Measurements from ENCODE around the gene ZDHHC14.
"Not testable (repeated sequence)": the region's sequence is repeated elsewhere in the genome, so short reads cannot be mapped to it uniquely, and the experiment has no call there.

The ZDHHC14 gene

DNA sequence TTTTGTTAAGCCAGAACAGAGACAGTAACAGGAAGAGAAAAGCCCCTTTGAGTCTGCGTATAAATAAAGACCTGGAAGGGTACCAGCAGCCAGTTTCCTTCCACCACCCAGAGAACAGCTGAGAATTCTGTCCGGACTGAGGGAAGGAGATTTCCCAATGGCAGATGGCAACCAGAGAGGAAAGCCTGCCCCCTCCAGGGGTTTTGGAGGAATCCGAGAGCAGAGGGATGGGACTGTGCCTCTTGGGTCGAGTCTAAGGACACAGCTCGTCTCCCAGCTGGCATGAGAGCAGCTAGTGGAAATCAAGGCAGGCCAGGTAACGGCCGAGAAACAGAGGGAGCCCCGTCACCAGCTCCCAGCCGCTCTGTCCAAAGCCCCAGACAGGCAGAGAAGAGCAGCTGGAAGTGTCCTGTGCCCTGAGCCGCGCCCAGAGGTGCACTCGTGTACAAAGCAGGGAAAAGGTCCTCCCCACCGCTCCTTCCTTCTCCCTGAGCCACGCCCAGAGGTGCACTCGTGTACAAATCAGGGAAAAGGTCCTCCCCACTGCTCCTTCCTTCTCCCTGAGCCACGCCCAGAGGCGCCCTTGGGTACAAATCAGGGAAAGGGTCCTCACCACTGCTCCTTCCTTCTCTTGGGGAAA, 308.1 kb downstream of the ZDHHC14 start:
- no peak for DNase-seq (ENCODE audit: low read depth)

DNA sequence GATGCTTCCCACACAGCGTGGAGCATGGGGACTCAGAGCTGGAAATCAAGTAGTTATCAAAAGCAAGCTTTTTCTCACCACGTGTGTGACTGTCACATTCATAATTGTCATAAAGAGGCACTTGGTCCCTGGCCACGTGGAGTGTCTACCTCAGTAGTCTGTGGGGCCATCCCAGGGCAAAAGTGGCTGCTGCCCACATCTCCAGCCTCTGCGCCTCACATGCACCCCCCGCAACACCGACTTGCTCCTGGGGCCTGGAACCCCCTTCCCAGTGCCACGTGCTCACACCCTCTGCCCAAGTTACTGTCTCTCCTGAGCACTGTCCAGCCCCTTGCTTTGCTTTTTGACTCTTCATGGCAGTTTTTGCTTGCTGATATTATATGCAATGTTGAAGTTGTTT, 308.9 kb downstream of the ZDHHC14 start:
- no peak for DNase-seq (ENCODE audit: low read depth)

DNA sequence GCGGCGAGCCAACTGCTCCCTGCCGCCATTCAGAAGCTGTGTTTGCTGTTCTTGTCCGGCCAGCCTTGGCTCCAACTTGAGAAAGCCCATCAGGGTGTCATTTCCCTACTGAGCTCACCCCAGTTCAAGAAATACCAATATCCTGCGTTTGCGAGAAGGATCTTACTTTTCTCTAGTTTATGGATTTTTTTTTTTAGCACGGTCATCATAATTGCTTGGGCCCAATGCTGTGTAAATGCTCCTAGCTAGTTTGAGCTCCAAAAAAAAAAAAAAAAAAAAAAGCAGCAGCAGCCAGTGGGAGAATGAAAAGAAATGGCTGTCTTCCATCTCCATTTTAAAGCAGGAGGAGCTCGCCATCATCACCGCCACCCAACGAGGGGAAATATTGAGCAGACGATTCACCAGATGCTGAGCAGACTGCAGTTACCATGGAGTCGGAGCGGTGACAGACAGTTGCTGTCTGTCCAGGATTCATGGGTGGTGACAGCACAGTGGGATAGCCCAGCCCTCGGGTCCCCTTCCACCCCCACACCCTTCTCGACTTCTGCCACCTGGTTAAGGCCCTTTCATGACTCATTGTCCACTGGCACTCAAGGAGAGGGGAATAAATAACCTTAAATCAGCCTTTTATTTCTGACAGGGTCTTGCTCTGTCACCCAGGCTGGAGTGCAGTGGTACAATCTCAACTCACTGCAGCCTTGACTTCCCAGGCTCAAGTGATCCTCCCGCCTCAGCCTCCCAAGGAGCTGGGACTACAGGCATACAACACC, 309.6 kb downstream of the ZDHHC14 start:
- no peak for DNase-seq (ENCODE audit: low read depth)

DNA sequence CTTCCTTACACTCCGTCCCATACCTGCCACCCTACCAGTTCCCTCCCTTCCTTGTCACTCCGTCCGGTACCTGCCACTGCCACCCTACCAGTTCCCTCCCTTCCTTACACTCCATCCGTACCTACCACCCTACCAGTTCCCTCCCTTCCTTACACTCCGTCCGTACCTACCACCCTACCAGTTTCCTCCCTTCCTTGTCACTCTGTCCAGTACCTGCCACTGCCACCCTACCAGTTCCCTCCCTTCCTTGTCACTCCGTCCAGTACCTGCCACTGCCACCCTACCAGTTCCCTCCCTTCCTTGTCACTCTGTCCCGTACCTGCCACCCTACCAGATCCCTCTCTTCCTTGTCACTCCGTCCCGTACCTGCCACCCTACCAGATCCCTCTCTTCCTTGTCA, 310.6 kb downstream of the ZDHHC14 start:
- not testable (repeated sequence) for DNase-seq (ENCODE audit: low read depth)

DNA sequence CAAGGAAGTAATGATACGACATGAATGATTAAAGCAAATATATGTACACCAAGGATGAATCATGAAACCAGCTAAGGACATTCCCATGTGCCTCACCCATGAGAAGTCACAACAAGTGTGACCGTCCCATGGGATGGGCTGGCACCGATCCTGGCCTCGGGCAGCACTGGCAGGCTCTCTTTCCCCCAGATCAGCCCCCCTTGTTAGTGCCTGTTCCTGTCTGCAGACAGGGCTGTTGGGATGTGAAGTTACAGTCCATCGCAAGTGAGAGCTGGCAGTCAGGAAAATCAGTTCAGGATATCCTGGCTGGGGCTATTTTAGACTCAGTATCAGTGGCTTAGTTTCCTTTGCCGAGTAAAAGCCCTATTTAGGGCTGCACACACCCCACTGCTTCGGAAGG, 312.9 kb downstream of the ZDHHC14 start:
- no peak for DNase-seq (ENCODE audit: low read depth)

DNA sequence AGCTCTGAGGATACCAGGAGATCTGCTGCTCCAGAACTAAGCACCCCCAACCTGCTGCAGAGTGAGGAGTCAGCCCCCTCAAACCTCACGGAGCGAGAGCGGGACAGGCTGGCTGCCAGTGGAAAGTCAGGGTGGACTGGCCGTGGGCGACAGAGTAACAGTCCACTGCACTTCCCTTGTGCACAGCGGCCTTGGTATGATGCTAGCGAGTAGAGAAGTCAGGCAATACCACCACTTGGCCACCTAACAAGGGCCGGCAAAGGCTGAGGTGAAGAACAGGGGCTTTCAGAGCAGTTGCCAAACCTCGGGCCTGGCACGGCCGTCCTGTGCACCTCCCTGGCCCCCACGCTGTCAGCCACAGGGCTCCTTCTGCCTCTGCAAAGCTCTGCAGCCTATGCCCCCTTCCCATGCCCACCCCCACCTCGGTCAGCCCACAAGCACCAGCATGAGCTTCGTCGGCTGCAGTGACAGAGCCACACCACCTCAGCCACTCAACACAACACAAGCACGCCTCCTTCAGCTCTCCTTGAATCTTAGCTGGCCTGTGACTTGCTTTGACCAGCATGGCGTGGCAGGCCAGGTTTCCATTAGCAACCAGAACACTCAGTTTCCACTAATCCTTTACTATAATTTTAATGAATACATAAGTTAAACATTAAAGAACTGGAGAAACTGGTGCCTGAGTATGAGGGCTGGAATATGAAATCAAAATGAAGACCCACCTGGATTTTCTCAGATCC, 314.5 kb downstream of the ZDHHC14 start:
- no peak for DNase-seq (ENCODE audit: low read depth)

DNA sequence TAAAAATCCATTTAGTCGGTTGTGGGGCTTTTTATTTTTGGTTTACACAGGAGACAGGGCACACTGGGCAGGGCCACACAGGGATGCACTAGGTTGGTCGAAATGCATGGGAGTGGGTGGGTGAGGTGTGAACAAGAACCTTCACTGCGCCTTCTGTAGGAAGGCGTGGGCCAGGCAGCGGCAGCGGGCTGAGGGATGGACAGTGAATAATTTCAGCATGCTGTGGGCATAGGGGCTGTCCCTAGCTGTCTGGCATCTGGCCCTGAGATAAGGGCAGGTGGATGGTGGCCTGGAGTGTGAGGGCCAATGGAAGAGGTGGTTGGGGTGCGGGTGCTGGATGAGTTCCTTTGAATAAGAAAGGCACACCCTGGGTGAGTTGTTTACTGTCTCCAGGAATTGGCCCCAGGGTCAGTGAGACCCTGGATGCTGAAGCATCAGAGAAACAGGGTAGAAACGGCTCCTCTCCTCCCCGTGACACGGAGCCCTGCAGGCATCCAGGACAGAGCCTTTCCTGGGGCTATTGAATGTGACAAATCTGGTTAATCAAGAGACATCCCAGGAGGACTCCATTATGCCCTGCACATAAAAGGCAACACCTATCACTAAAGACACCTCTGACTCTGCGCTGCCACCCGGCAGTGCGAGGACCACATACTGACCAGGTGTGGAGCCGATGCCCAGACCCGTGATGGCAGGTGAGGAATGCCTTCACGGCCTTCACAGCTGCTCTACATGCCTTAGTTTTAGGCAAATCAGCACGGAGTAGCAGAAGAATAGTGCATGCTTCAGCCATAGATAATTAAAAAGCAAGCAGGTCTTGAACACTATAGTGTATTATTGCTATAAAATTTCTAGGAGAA, 319.0 kb downstream of the ZDHHC14 start:
- DNase-seq (ENCODE audit: low read depth): no peak

DNA sequence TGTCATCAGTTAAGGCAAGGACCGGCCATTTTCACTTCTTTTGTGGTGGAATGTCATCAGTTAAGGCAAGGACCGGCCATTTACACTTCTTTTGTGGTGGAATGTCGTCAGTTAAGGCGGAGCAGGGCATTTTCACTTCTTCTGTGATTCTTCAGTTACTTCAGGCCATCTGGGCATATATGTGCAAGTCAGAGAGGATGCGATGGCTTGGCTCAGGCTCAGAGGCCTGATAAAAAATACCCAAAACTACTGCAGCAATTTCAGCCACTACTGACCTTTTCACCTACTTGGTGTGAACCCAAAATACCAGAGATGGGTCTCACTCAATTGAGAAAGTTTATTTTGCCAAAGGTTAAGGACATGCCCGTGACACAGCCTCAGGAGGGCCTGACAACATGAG, 325.4 kb downstream of the ZDHHC14 start:
- not testable (repeated sequence) for DNase-seq (ENCODE audit: low read depth)

DNA sequence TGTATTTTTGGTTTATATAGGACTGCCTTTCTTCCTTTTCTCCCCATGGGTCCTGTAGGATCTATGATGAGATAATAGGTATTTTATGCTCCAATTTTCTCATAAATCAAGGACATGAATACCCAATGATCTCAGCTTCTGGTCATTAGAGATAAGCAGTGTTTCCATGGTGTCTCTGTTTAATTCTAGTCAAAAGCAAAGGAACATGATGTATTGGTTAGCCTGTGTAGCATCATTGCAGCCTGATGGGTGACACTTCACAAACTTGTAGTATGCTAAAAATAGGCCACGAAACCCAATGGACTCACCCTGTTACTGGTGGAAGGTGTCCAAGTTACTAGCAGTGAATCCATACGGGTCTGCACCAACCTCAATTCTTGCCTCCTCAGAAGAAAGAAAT, 325.9 kb downstream of the ZDHHC14 start:
- no peak for DNase-seq (ENCODE audit: low read depth)

DNA sequence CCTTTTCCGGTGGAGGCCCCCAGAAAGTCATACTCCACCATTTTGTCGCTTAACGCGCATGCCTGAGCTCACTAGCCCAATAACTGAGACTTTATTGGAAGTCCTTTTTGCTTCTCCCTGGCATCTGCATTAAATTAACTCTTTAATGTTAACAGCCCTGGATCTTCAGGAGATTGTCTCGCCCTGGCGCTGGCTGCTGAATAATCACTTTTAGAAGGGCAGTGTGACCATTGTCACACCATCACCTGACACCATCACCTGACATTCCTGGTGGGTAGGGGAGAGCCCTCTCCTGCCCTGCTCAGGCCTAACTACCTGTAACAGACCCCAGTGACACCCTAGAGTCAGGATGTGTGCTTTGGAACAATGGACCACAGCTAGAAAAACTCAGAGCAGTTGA, 326.6 kb downstream of the ZDHHC14 start:
- no peak for DNase-seq (ENCODE audit: low read depth)

DNA sequence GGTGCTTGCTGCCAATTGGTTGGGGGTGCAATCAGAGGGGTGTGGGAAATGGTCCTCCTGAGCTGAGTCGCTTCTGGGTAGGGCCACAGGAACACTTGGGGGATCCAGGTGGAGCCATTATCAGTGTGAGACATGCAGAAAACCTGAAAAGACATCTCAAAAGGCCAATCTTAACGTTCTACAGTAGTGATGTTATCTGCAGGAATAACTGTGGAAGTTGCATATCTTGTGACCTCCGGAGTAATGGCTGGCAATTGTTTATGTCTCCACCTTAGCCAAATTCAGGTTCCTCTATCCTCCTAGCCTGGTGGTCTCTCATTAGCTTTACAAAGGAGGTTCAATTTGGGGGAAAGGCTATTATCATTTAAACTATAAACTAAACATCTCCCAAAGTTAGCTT, 327.2 kb downstream of the ZDHHC14 start:
- no peak for DNase-seq (ENCODE audit: low read depth)

DNA sequence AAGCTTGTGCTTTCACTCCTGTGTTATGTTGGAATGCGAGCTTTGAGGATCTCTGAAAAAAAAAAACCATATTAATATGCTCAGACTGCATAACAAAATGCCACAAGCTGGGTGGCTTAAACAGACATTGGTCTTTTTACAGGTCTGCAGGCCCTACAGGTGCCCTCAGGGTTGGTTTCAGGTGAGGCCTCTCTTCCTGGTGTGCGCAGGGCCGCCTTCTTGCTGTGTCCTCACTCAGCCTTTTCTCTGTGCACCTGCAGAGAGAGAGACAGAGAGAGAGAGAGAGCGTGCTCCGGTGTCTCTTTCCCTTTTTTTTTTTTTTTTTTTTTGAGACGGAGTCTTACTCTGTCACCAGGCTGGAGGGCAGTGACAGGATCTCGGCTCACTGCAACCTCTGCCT, 327.9 kb downstream of the ZDHHC14 start:
- no peak for DNase-seq (ENCODE audit: low read depth)

DNA sequence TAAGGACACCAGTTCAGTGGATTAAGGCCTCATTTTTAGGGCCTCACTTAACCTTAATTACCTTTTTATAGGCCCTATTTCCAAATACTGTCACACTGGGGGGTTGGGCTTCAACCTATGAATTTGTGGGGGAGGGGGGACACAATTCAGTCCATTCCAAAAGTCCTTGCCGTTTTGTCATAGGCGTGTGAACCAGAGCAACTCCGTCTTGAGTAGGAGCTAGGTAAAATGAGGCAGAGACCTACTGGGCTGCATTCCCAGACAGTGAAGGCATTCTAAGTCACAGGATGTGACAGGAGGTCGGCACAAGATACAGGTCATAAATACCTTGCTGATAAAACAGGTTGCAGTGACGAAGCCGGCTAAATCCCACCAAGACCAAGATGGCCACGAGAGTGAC, 328.6 kb downstream of the ZDHHC14 start:
- no peak for DNase-seq (ENCODE audit: low read depth)

DNA sequence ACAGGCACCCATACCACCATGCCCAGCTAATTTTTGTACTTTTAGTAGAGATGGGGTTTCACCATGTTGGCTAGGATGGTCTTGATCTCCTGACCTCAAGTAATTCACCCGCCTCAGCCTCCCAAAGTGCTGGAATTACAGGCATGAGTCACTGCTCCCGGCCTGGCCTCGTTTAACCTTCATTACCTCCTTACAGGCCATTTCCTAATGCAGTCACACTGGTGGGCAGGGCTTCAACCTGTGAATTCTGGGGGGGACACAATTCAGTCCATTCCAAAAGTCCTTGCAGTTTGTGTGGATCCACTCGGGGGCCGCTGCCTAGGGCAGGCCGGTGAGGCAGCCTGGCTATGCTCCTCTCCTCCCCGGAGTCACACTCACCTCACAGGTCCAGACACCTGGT, 329.6 kb downstream of the ZDHHC14 start:
- no peak for DNase-seq (ENCODE audit: low read depth)

DNA sequence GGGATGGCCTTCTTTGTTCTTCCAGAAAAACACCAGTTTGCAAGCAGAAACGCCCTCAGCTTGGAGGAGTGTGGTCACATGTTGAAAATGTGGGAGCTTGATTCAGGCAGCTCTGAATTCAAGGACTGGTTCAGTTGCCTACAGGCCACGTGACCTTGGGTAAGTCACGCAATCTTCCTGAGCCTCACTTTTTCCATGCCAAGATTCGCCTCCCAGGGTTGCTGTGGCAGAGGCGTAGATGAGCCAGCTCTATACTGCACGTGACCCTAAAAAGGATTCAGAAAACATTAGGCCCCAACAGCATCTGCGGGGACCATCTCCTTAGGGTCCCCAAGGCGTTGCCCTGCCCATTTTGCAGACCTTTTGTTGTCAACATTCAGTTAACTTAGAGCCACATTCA, 330.1 kb downstream of the ZDHHC14 start:
- DNase-seq (ENCODE audit: low read depth): no peak

DNA sequence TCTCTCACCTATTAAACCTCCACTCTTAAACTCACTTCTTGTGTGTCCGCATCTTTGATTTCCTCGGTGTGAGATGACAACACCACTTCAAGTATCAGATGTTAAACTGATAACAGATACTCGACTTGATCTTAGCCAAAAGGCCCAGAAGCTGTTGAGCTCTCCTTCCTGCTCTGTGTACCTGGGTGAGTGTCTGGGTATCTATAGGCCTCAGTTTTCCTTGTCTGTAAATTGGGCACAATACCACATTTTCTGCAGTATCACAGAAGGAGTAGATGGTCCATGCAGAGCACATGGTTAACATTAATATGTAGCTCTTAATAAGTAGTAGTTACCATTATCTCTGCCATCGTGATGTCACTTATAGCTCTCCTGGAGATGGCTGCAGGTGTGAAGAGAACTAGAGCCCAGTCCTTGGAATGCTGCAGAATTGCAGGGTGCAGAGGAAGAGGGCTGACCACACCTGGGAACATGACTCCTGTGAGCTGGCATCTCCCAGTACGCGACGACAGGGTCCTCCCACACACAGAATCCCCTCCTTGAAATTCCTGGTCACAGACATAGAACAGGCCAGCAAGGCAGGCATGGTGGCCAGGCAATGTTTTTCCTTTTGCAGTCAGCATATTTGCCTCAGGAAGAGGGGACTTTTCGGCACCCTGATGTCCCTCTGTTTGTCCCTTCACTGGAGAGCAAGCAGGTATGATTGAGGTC, 331.8 kb downstream of the ZDHHC14 start:
- DNase-seq (ENCODE audit: low read depth): no peak

DNA sequence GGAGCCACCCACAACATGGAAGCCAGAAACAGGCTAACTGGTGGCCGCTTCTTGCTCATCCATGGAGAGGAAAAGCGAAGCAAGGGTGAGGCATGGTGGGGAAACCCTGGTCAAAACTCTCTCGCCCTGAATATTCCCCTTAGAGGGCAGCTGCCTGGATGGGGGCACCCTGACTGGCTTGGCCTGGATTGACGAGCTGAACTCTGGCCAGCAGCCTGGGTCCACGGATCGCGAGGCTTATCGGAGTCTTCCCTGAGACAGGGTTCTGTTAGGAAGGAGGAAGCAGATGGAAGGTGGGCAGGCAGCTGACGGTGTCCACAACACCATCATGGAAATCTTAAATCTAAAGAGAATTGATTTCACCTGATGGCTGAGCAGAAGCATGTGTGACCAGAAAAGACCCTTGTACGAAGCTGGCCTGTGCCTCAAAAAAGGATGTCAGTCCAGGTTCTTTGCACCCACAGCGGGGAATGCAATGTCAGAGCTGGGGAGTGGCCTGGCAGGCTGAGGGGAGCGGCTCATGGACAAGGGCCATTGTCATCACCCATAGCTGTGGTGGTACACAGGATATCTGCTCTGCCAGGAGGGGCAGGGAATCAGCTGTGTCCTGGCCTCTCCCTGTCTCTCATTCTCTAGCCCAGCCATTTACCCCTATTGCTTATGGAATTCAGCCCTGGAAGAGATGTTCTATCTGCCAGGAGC, 332.6 kb downstream of the ZDHHC14 start:
- no peak for DNase-seq (ENCODE audit: low read depth)

DNA sequence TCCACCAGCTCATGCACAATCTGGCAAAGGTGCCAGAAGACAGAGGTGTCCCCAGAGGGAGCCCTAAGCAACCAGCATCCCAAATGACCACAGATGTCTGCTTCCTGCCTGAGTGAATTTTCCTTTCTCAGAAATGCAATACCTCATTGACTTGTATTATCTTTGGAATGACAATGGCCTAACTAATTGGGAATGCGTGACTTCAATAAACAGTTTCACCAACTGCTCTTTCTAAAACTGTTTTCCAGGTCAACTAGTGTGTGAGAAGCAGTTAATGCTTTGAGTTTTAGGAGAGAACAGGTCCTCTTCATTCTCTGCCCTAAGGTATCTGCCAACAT, 333.1 kb downstream of the ZDHHC14 start:
- DNase-seq (ENCODE audit: low read depth): no peak

DNA sequence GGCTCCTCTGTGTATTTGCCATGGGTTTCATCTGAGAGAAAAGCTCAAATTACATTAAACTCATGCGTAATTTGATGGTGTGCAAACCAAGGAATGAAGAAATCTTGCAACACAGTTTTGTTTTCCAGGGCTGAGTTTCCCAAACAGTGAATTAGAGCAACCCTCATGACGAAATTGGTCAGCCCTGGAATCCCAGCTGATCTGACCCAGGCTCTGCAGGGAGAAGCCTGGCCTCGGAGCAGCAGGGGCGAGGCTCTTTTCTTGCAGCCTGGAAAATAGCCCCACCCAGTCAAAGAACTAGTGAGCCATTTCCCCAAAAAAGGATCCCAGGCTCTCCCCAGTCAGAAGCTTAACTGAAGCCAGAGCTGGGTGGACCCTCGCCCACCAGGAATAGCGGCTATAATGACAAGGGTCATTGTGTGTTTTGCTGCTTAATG, 334.8 kb downstream of the ZDHHC14 start:
- DNase-seq (ENCODE audit: low read depth): no peak

DNA sequence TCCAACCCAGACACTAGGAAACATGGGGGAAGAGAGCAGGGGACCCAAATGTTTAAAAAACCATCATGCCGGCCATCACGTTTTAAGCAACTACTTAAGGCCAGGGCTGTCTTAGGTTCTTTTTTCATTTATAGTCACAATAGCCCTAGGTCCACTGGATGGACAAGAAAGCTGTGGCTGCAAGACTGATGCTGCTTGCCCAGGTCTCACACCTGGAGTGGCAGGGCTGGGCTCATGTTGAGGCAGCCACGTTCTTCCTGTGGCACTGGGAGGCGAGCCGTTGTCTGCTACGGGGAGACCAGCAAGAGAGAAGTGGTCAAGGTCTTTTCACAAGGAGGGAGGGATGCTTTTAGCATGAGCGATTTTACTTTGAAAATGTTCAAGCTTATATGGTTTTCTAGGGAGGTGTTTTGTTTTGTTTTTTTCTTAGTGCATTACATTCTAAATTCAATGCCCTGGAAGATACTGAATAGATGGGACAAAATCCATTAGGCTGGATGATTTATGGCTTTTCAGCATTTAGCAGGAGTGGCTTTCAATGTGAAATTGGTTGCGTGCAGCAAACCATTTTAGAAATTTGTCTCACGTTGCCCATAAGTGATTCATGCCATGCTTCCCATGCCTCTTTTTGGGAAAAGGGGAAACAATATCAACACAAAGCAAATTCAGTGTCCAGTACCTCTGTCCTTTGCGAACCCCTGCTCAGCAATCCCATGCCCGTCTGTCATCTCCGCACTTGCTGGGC, 335.4 kb downstream of the ZDHHC14 start:
- no peak for DNase-seq (ENCODE audit: low read depth)

Data from stimulated activated CD8-positive, alpha-beta memory T cell treated with anti-CD3 and anti-CD28 coated beads, Interleukin-12 subunit alpha, Interleukin-12 subunit beta, amount 100 ng/mL, for 4 hours (primary cell).